Stomach (tissue), 4 donors: ENCODE measurements around the gene PUS7L.

ENCODE experiments used
- POLR2A ChIP-seq, 4 donors: fragments of 450-650 bp; IDR thresholded peaks; one replicate each; pipeline ENCODE4 v1.6.1; 2016; ENCODE audit warnings: antibody characterized with exemption in 4 of 4, control low read depth in 2 of 4, mild to moderate bottlenecking in 1 of 4, moderate library complexity in 1 of 4
- POLR2AphosphoS5 ChIP-seq, 3 donors: sonication (generic); formaldehyde crosslinking; IDR thresholded peaks; one replicate each; pipeline ENCODE4 v1.6.1; 2016; ENCODE audit warnings: antibody characterized with exemption in 3 of 3
- TF ChIP-seq, protein P1 (sequence below), 7 experiments: fragments of 450-650 bp in 4 of 7; fragments of 200-600 bp in 3 of 7; sonication (generic) in 3 of 7; IDR thresholded peaks; one replicate each; pipeline ENCODE4 v1.5.1; 2016 to 2019; ENCODE audit warnings: antibody characterized with exemption in 7 of 7, control low read depth in 2 of 7, mild to moderate bottlenecking in 1 of 7

- TF ChIP-seq, protein P1, sequence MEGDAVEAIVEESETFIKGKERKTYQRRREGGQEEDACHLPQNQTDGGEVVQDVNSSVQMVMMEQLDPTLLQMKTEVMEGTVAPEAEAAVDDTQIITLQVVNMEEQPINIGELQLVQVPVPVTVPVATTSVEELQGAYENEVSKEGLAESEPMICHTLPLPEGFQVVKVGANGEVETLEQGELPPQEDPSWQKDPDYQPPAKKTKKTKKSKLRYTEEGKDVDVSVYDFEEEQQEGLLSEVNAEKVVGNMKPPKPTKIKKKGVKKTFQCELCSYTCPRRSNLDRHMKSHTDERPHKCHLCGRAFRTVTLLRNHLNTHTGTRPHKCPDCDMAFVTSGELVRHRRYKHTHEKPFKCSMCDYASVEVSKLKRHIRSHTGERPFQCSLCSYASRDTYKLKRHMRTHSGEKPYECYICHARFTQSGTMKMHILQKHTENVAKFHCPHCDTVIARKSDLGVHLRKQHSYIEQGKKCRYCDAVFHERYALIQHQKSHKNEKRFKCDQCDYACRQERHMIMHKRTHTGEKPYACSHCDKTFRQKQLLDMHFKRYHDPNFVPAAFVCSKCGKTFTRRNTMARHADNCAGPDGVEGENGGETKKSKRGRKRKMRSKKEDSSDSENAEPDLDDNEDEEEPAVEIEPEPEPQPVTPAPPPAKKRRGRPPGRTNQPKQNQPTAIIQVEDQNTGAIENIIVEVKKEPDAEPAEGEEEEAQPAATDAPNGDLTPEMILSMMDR (IDR thresholded peaks at IDR 0.05) = no peak
- no peak for TF ChIP-seq POLR2A (IDR thresholded peaks at IDR 0.05)
- TF ChIP-seq POLR2AphosphoS5 (IDR thresholded peaks at IDR 0.05) = no peak
Measured at GRCh38 chr12:43692064-43692463, 66.5 kb downstream of the PUS7L start.
